ENCODE measurements around the gene OCEL1.
A peak's percentile ranks its signal among the peaks of the same experiment; 100 is the strongest.

Gene OCEL1

DNA sequence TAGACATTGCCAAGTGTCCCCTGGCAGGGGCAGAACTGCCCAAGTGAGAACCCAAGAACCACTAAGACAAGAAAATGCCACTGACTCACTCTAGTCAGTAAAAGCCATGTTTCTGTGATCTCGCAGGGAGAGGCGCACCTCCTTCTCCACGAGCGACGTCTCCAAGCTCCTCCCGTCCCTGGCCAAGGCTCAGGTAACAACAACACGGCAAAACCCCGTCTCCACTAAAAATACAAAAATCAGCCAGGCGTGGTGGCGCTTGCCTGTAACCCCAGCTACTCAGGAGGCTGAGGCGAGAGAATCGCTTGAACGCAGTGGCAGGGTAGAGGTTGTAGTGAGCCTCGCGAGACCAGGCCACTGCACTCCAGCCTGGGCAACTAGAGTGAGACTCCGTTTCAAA lies 28.4 kb upstream of the OCEL1 start:
- WGBS (ENCODE audit: extremely low coverage, insufficient coverage, insufficient read length), result no CpG with 5 or more reads among the region's 16 CpGs
- Histone ChIP-seq H3K18ac (ENCODE audit: low read length) (no peak overlapping the region), H3K9me3 (ENCODE audit: insufficient read depth, low read depth, low read length) (peaks cover 8% of the 10 kb centered on the region), H3K79me2 (ENCODE audit: control insufficient read depth, insufficient read depth, low read length, poor library complexity) (no peaks in the 10 kb centered on the region), H3K27me3 (ENCODE audit: insufficient read depth, low read length) (no peaks in the 10 kb centered on the region), H3K36me3 (ENCODE audit: control insufficient read depth in 1 of 2, insufficient read depth in 2 of 2, low read length in 2 of 2) (peaks cover 78 to 80% of the 10 kb centered on the region in 2 experiments), H3K27ac (ENCODE audit: low read depth, low read length) (no peak overlapping the region), H2BK5ac (ENCODE audit: low read depth, low read length, poor library complexity) (no peak overlapping the region), H3K9ac (ENCODE audit: low read length) (no peak overlapping the region), H4K91ac (ENCODE audit: low read depth, low read length) (no peak overlapping the region), H3K79me1 (ENCODE audit: low read length) (no peaks in the 10 kb centered on the region), H2AFZ (ENCODE audit: insufficient read depth, low read length, poor library complexity) (no peak overlapping the region), H3K23ac (ENCODE audit: low read length) (no peak overlapping the region), H3K4ac (ENCODE audit: low read depth, low read length) (no peak overlapping the region), H3K4me3 (ENCODE audit: low read depth, low read length) (no peak overlapping the region), H2BK12ac (ENCODE audit: low read length) (no peak overlapping the region), H2BK120ac (ENCODE audit: insufficient read depth, low read length, poor library complexity) (no peak overlapping the region), H3K4me2 (ENCODE audit: low read length) (no peak overlapping the region), H3K4me1 (ENCODE audit: control insufficient read depth in 1 of 2, insufficient read depth in 2 of 2, low read length in 2 of 2) (no peaks in the 10 kb centered on the region), H2AK5ac (ENCODE audit: low read length) (no peak overlapping the region), H3K14ac (ENCODE audit: low read length) (no peak overlapping the region), H4K8ac (ENCODE audit: low read depth, low read length) (no peak overlapping the region), H4K12ac (ENCODE audit: low read depth, low read length) (no peak overlapping the region)
- DNase-seq, result no peak

DNA sequence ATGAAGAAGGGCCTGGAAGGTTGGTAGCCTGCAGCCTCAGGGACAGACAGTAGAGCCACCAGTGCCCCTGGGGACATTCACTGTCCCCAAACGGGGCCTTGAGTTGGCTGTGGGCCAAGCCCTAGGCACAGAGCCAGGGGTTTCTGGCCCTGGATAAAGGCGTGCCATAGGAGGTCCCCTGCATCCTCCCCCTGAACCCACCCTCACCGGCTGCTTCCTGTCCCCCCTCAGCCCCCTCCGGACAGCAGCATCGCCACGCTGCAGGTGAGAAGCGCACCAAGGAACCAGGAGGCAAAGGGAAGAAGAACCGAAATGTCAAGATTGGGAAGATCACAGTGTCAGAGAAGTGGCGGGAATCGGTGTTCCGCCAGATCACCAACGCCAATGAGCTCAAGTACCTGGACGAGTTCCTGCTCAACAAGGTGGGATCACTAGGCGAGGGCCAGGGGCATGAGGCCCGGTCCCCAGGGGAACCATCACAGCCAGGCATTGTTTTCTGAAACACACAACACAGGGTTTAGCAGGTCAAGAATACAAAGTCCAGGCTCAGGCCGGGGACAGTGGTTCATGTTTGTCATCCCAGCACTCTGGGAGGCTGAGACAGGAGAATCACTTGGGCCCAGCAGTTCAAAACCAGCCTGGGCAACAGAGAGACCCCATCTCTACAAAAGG lies 25.5 kb upstream of the OCEL1 start:
- WGBS (ENCODE audit: extremely low coverage, insufficient coverage, insufficient read length), result no CpG with 5 or more reads among the region's 16 CpGs
- Histone ChIP-seq H2AFZ (ENCODE audit: insufficient read depth, low read length, poor library complexity) (no peak overlapping the region), H3K14ac (ENCODE audit: low read length) (no peak overlapping the region), H2BK5ac (ENCODE audit: low read depth, low read length, poor library complexity) (no peak overlapping the region), H3K9ac (ENCODE audit: low read length) (no peak overlapping the region), H2BK120ac (ENCODE audit: insufficient read depth, low read length, poor library complexity) (no peak overlapping the region), H4K91ac (ENCODE audit: low read depth, low read length) (no peak overlapping the region), H3K4ac (ENCODE audit: low read depth, low read length) (no peak overlapping the region), H3K4me2 (ENCODE audit: low read length) (no peak overlapping the region), H3K4me3 (ENCODE audit: low read depth, low read length) (no peak overlapping the region), H3K9me3 (ENCODE audit: insufficient read depth, low read depth, low read length) (peaks cover 8% of the 10 kb centered on the region), H3K23ac (ENCODE audit: low read length) (no peak overlapping the region), H2AK5ac (ENCODE audit: low read length) (no peak overlapping the region), H3K27ac (ENCODE audit: low read depth, low read length) (no peak overlapping the region), H3K36me3 (ENCODE audit: control insufficient read depth in 1 of 2, insufficient read depth in 2 of 2, low read length in 2 of 2) (peaks cover 72 to 75% of the 10 kb centered on the region in 2 experiments), H3K79me2 (ENCODE audit: control insufficient read depth, insufficient read depth, low read length, poor library complexity) (no peaks in the 10 kb centered on the region), H3K79me1 (ENCODE audit: low read length) (no peaks in the 10 kb centered on the region), H3K18ac (ENCODE audit: low read length) (no peak overlapping the region), H3K4me1 (ENCODE audit: control insufficient read depth in 1 of 2, insufficient read depth in 2 of 2, low read length in 2 of 2) (no peaks in the 10 kb centered on the region), H4K8ac (ENCODE audit: low read depth, low read length) (no peak overlapping the region), H3K27me3 (ENCODE audit: insufficient read depth, low read length) (no peaks in the 10 kb centered on the region), H2BK12ac (ENCODE audit: low read length) (no peak overlapping the region), H4K12ac (ENCODE audit: low read depth, low read length) (no peak overlapping the region)
- DNase-seq, result no peak

DNA sequence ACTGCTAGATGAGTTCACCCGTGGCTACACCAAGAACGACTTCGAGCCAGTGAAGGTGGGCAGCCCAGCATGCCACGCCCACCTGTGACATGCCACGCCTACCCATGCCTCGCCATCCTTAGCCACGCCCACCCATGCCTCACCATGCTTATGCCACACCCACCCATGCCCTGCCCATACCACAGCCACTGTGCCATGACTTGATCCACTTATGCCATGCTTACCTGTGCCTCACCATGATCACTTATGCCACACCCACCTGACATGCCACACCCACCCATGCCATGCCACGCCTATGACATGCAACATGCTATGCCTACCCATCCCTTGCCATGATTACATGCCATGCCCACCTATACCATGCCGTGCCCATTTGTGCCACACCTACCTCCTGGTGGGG lies 23.8 kb upstream of the OCEL1 start:
- Histone ChIP-seq H3K14ac (ENCODE audit: low read length) (no peak overlapping the region), H4K8ac (ENCODE audit: low read depth, low read length) (no peak overlapping the region), H3K18ac (ENCODE audit: low read length) (no peak overlapping the region), H3K4me3 (ENCODE audit: low read depth, low read length) (peak overlapping the region; percentile 5), H2BK12ac (ENCODE audit: low read length) (no peak overlapping the region), H3K27me3 (ENCODE audit: insufficient read depth, low read length) (no peaks in the 10 kb centered on the region), H3K4me1 (ENCODE audit: control insufficient read depth in 1 of 2, insufficient read depth in 2 of 2, low read length in 2 of 2) (no peaks in the 10 kb centered on the region), H3K79me2 (ENCODE audit: control insufficient read depth, insufficient read depth, low read length, poor library complexity) (no peaks in the 10 kb centered on the region), H3K79me1 (ENCODE audit: low read length) (no peaks in the 10 kb centered on the region), H2BK120ac (ENCODE audit: insufficient read depth, low read length, poor library complexity) (no peak overlapping the region), H2BK5ac (ENCODE audit: low read depth, low read length, poor library complexity) (no peak overlapping the region), H4K91ac (ENCODE audit: low read depth, low read length) (no peak overlapping the region), H2AK5ac (ENCODE audit: low read length) (no peak overlapping the region), H3K9me3 (ENCODE audit: insufficient read depth, low read depth, low read length) (peaks cover 8% of the 10 kb centered on the region), H4K12ac (ENCODE audit: low read depth, low read length) (no peak overlapping the region), H3K4ac (ENCODE audit: low read depth, low read length) (no peak overlapping the region), H3K27ac (ENCODE audit: low read depth, low read length) (no peak overlapping the region), H3K4me2 (ENCODE audit: low read length) (no peak overlapping the region), H3K36me3 (ENCODE audit: control insufficient read depth in 1 of 2, insufficient read depth in 2 of 2, low read length in 2 of 2) (peaks cover 84 to 87% of the 10 kb centered on the region in 2 experiments), H3K9ac (ENCODE audit: low read length) (no peak overlapping the region), H3K23ac (ENCODE audit: low read length) (no peak overlapping the region), H2AFZ (ENCODE audit: insufficient read depth, low read length, poor library complexity) (no peak overlapping the region)
- WGBS (ENCODE audit: extremely low coverage, insufficient coverage, insufficient read length), result no CpG with 5 or more reads among the region's 9 CpGs
- DNase-seq, result no peak

DNA sequence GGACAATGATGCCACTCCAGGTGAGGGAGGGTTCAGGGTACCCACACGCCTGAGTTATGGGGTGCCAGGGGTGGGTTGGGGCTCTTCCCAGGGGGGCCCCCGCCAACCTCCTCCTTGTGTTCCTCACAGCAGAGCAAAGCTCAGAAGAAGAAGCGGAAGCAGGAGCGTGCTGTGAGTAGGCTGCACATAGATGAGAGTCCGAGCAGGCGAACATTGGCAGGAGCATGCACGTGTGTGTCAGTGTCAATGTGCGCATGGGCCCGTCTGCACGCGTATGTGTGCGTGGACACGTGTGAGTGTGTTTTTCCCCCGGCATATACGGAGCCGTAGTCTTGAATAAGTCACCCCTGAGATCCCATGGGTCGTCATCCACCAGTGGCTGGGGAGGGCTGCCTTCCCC lies 23.3 kb upstream of the OCEL1 start:
- H3K23ac ChIP-seq (ENCODE audit: low read length), result no peak overlapping the region
- H3K79me1 ChIP-seq (ENCODE audit: low read length), result no peaks in the 10 kb centered on the region
- no peaks in the 10 kb centered on the region for H3K27me3 ChIP-seq (ENCODE audit: insufficient read depth, low read length)
- peak overlapping the region; percentile 20 for H3K4me3 ChIP-seq (ENCODE audit: low read depth, low read length)
- H3K79me2 ChIP-seq (ENCODE audit: control insufficient read depth, insufficient read depth, low read length, poor library complexity), result no peaks in the 10 kb centered on the region
- no peak overlapping the region for H3K27ac ChIP-seq (ENCODE audit: low read depth, low read length)
- no peak overlapping the region for H3K14ac ChIP-seq (ENCODE audit: low read length)
- no peak for DNase-seq
- no peak overlapping the region for H4K8ac ChIP-seq (ENCODE audit: low read depth, low read length)
- whole genome bisulfite sequencing (ENCODE audit: extremely low coverage, insufficient coverage, insufficient read length), result no CpG with 5 or more reads among the region's 17 CpGs
- H3K4me2 ChIP-seq (ENCODE audit: low read length), result no peak overlapping the region
- no peaks in the 10 kb centered on the region for H3K4me1 ChIP-seq (ENCODE audit: control insufficient read depth in 1 of 2, insufficient read depth in 2 of 2, low read length in 2 of 2)
- no peak overlapping the region for H4K12ac ChIP-seq (ENCODE audit: low read depth, low read length)
- no peak overlapping the region for H3K9ac ChIP-seq (ENCODE audit: low read length)
- no peak overlapping the region for H2AK5ac ChIP-seq (ENCODE audit: low read length)
- peaks cover 79 to 82% of the 10 kb centered on the region in 2 experiments for H3K36me3 ChIP-seq (ENCODE audit: control insufficient read depth in 1 of 2, insufficient read depth in 2 of 2, low read length in 2 of 2)
- no peak overlapping the region for H2AFZ ChIP-seq (ENCODE audit: insufficient read depth, low read length, poor library complexity)
- no peak overlapping the region for H3K18ac ChIP-seq (ENCODE audit: low read length)
- H2BK120ac ChIP-seq (ENCODE audit: insufficient read depth, low read length, poor library complexity), result no peak overlapping the region
- no peak overlapping the region for H4K91ac ChIP-seq (ENCODE audit: low read depth, low read length)
- no peak overlapping the region for H2BK12ac ChIP-seq (ENCODE audit: low read length)
- no peak overlapping the region for H2BK5ac ChIP-seq (ENCODE audit: low read depth, low read length, poor library complexity)
- H3K4ac ChIP-seq (ENCODE audit: low read depth, low read length), result no peak overlapping the region
- H3K9me3 ChIP-seq (ENCODE audit: insufficient read depth, low read depth, low read length), result peaks cover 7% of the 10 kb centered on the region
